IPS DF 4.7 (cell line): ENCODE data around the gene ARMC12.
"Not testable (repeated sequence)": the region's sequence is repeated elsewhere in the genome, so short reads cannot be mapped to it uniquely, and the experiment has no call there.

Source experiments
- DNase-seq: peaks from one replicate; pipeline ENCODE4 v3.0.0-alpha.2; 2013; ENCODE audit warnings: low spot score; ENCODE audit errors: extremely low read depth

Gene ARMC12

DNA sequence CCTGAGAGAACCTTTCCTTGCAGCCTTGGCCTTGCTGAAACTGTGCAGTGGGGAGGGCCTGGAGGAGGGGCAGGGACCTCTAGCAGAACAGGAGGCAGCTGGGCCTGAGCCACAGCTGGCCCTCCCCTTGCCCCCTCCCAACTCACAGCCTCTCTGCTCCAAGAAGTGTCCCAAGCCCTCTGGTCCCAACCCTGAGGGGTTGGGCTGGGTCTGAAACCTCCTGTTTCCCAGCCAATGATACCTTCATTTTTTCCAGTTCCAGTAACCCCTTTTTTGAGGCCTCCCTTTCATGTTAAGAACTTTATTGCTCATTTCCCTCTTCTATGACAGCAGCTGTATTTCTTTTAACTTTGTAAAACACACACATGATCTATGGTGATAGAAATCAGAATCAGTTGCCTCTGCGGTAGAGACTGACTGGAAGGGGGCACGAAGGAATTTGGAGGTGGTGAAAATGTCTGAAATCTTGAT lies 17.9 kb upstream of the ARMC12 start:
- no peak for DNase-seq

- DNase-seq = no peak
Measured at GRCh38 chr6:35719404-35719829, 17.4 kb upstream of the ARMC12 start.

GRCh38 chr6:35719830-35720733 lies 16.8 kb upstream of the ARMC12 start:
- DNase-seq = no peak

DNA sequence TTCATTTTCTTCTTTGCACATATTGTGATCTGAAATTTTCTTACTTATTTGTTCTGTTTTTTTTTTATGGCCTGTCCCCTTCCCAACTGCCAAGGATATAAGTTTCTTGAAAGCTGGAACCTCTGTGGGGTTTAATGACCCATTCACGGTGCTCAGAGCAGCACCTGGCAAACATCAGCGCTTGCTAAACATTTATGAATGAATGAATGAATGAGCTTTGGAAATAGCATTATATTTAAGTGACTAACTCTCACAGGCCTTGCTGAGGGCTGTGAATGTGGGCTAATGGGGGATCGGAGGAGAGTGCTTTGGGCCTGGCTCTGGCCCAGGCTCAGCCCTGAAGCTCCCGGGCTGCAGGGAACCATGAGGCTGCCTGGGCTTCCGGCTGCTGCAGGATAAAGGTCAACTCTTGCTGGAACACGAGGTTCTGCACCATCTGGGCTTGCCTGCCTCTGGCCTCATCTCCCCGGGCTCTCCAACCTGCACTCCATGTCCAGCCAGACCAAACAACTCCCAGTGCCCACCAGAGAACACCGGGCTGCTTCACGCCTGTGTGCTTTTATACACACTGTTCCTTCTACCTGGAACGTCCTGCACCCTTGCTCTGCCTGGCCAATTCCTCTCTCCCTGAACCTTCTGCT lies 14.6 kb upstream of the ARMC12 start:
- DNase-seq = no peak

DNA sequence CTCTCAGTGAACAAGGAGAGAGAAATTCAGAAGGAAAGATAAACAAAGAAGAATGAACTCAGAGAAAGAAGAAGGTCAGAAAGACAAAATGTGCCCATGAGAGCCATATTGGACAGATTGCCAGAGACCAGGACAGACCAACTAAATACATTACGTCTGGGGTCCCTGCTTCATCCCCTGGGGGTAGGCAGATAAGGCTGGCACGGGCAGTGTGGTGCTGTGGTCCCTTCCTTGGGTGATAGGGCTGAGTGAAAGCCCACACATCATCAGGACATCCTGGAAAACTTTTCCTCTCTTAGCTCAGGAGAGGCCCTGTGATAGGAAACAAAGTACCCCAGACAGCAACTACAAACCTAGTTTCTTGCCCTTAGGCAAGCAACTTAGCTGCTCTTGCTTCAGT lies 13.2 kb upstream of the ARMC12 start:
- no peak for DNase-seq

DNA sequence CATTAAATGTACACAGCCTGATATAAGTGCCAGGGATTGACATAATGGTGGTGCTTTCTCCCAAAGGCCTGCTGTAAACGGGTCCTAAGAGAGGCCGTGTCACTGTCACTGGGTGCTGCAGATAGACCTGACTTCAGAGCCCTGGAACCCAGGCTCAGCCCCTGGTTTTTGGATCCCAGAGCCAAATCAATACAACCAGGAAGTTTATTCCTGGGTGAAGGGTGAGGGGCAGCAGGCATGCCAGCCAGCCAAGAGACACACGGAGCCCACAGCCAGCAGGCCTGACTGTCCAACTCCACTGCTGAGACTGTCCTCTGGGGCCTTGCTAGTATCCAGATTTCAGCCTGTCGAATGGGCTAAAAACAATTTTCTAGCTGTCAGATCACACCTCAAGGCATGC lies 12.8 kb upstream of the ARMC12 start:
- DNase-seq = no peak

GRCh38 chr6:35724471-35724870 lies 12.4 kb upstream of the ARMC12 start:
- DNase-seq = no peak

DNA sequence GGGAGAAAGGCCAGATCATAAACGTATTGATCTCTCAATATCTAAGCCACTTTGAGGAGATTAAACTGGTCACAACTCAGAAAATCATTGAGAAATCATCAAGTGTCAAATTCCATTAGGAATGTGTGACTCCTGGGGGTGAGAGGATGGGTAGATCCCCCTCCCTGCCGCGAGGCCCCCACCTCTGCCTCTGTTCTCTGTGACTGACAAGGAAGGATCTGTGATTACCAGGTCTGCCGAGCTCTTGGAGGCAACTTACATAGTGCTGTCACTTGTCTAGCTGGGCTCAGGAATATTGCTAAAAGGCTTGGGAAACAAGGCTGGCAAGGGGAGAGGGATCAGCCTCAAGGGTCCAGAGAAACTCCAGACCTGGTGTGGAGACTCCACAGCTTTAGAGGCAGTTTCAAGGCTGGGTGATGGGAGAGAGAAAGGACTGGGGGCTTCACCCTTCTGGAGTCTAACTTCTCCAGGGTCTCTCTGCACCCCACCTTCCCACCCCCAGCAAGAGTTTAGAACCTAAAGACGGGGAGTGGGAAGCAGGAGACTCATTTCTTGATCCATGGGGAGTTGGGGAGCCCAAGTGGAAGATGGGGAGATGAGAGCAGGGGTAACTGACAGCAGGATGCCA lies 11.6 kb upstream of the ARMC12 start:
- DNase-seq = no peak

DNA sequence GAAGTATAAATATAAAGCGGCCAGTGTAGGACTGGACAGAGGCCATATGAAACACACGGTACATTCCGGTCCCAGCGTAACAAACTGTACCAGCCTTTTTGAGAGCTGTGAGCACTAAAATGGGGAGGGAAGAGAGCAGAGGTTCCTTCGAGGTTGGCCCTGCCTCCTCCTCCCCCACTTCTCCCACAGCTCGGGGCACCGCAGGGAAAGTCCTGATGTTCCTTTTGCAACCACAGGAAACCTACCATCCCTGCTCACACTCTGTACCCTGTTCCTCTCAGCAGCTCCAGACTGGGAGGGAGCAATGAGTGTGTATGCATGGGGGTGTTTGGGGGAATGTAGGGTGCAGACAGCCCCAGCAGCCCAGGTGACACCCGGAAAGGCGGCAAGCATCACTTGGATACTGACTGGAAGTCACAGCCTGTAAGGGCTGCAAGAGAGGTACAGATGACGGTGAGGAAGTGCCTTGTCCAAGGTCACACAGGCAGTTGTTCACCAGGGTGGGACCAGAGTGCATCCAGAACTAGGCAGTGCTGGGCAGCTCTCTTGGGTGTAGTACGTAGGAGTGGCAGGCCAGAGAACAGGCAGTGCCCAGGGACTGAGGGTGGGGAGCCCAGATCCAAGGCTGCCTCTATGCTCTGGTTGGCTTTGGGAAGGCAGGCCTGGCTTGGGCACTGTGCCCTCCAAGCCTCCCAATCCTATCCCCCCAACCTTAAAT lies 11.0 kb upstream of the ARMC12 start:
- DNase-seq = no peak

DNA sequence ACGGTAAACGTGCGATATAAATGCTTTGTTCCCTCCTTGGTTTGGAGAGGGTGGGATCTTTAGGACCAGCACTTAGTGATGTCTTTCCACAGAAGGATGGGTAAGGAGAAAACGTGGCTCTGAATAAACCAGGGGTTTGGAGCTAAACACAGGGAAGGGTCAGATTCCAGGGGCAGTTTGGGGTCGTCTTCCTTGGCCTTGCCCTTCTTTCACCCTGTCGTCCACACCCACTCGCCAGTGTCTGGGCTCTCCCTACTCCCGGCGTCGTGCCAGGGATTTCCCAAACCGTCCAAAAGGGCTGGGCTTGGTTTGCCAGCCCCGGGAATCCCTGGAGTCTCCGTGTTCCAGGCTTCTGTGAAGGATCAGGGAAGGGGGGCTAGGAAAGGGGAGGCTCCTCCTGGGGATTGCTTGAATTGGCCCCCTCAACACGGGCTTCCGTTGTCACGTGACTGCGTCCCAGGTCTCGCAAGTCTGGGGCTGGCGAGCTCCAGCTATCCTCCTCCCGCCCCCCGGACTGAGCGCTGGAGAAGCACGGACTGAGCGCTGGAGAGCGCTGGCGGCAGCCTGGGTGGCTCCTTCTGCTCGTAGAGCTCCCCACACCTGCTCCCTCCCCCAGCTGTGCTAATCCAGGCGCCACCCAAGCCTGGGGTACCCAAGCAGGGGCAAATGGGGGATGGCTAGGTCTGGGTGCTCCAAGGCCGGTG lies 9.4 kb upstream of the ARMC12 start:
- no peak for DNase-seq

DNA sequence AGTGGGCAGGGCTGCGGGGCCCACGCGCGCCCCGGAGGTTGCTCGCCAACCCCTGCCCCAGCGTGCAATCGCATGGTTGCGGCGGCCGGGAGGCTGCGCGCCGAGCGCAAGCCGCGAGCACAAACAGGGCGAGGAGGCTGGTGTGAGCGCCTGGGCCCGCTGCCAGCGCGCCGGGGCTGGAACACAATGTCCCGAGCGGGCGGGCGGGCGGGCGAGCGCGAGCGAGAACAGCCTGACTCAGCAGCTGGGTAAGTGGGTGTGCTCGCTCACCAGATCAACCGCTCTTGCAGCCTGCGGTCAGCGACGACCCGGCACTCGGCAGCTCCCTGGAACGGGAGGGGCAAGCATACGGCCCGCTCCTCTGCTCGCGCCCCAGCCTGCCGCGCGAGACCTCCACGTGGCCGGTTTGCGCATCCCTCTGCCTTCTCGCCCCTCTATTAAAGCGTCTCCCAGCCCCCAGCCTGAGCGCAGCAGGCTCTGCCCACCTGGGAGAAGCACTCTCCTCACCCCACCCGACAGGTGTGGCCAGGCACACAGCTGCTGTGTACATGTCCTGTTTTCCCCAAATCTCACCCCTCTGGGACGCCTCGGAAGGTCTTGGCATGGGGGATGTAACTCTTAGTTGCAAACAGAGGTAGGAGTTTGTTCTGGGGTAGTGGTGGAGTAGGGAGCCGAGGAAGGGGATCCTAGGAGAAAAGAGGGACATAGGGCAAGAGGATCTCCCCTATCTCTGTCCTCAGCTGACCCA lies 8.7 kb upstream of the ARMC12 start:
- DNase-seq = no peak

- DNase-seq = no peak
Measured at GRCh38 chr6:35728683-35729678, 7.9 kb upstream of the ARMC12 start.

- no peak for DNase-seq
Measured at GRCh38 chr6:35729722-35730121, 7.1 kb upstream of the ARMC12 start.

GRCh38 chr6:35730745-35731413 lies 6.0 kb upstream of the ARMC12 start:
- DNase-seq = no peak

GRCh38 chr6:35731414-35731735 lies 5.5 kb upstream of the ARMC12 start:
- no peak for DNase-seq

GRCh38 chr6:35731736-35732532 lies 4.9 kb upstream of the ARMC12 start:
- no peak for DNase-seq

GRCh38 chr6:35733633-35734032 lies 3.2 kb upstream of the ARMC12 start:
- no peak for DNase-seq

DNA sequence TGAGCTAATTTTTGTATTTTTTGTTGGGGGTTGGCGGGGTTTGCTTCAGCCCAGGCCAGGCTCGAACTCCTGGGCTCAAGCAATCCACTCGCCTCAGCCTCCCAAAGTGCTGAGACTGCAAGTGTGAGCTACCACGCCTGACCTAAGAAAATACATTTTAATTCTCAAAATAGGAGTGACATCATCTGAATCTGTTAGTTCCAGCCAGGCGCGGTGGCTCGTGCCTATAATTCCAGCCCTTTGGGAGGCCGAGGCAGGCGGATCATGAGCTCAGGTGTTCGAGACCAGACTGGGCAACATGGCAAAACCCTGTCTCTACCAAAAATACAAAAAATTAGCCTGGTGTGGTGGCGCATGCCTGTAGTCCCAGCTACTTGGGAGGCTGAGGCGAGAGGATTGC lies 2.5 kb upstream of the ARMC12 start:
- DNase-seq = not testable (repeated sequence)
